CD4-positive, alpha-beta T cell treated with Interleukin-4 for 1 hour (primary cell): Measurements from ENCODE around the gene MAPK10.
"Not testable (repeated sequence)": the region's sequence is repeated elsewhere in the genome, so short reads cannot be mapped to it uniquely, and the experiment has no call there.

Source experiments
- DNase-seq, 2 donors: peaks; one replicate each; pipeline ENCODE4 v3.0.0-alpha.2; 2020 to 2022

MAPK10 gene

DNA sequence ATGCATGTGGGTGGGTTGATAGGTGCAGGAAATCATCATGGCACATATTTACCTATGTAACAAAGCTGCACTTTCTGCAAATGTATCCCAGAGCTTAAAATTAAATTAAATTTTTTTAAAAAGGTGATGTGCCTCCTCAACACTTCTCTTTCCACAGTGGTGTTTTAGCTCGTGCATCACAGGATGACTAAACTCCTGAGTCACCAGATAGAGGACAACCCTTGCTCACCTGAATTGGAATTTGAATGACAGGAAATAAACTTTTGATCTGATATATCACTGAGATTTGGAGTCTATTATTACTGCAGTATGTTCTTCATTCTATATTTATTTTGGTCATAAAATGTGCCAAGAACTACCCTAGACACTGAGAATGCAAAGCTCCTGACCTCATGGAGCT lies 185.3 kb downstream of the MAPK10 start:
- DNase-seq, result no peak

DNA sequence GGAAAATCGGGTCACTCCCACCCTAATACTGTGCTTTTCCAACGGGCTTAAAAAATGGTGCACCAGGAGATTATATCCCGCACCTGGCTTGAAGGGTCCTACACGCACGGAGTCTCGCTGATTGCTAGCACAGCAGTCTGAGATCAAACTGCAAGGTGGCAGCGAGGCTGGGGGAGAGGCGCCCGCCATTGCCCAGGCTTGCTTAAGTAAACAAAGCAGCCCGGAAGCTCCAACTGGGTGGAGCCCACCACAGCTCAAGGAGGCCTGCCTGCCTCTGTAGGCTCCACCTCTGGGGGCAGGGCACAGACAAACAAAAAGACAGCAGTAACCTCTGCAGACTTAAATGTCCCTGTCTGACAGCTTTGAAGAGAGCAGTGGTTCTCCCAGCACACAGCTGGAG lies 191.5 kb downstream of the MAPK10 start:
- not testable (repeated sequence) for DNase-seq

DNA sequence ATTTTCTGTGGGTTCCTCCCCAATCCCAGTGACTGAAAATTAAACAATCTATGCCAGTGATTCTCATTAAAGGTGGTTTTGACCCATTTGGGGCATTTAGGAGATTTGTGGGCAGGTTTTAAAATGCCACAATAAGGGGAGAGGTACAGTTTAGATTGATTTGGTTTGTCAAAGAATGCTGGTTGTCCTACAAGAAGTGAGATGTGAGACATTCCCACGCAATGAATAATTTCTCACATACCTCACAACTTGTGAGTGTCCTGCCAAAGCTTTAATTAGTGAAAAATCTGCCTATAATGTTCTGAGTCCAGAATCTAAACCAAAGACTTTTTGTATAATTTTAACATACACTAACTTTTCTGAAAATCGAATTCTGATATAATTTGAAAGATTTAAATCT lies 199.4 kb downstream of the MAPK10 start:
- no peak for DNase-seq

DNA sequence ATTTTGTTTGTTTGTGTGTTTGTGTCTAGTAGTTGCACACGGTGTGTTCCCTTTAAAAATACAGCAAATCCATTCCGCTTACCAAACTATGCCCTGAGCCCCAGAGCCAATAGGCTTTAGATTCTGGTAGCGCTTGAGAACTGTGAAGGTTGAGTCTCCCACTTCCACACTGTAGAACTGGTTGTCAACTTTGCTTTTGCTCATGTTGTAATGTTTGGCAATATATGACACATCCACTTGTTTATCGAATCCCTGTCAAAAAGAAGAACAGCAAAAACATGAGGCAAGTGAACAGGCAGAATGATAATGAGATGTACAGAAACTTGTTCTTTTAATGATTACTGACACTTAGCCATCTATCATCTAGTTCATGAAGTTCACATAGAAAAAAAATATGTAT lies 200.6 kb downstream of the MAPK10 start:
- DNase-seq, result no peak

DNA sequence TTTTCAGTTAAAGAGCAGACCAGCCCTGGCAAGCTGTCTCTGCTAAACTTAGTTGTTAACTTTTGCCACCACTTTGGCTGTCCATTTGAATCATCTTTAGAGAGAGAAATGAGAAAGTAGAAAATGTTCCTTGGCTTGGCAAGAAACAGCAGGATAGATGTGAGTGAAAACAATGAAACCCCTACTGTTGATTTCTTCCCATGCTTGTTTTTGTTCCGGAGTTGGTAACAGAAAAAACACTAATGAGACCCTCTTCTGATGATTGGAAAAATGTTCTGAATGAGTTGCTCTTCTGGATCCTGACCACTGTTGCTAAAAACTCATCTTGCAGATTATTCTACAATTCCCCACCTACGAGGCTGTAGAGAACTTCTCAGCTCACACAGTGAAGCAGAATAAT lies 203.3 kb downstream of the MAPK10 start:
- no peak for DNase-seq

DNA sequence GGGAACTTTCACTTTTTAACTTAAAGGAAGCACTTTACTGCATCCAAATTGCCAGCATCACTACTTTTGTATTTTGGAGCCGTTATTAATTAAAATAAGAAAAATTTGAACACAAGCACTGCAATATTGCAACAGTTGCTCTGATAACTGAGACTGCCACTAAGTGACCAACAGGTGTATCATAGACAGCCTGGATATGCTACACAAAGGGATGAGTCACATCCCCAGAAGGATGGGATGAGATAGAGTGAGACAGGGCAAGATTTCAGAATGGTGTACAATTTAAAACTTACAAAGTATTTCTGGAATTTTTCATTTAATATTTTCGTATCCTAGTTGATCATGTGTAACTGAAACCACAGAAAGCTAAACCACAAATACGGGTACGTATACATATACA lies 204.1 kb downstream of the MAPK10 start:
- DNase-seq, result no peak

- no peak for DNase-seq
Observed at GRCh38 chr4:86152454-86152853, 207.4 kb downstream of the MAPK10 start.

GRCh38 chr4:86151196-86151595 lies 208.7 kb downstream of the MAPK10 start:
- no peak for DNase-seq

GRCh38 chr4:86141161-86141560 lies 218.7 kb downstream of the MAPK10 start:
- no peak for DNase-seq

- no peak for DNase-seq
Observed at GRCh38 chr4:86132468-86132867, 227.4 kb downstream of the MAPK10 start.

- DNase-seq, result no peak
Observed at GRCh38 chr4:86131456-86131855, 228.4 kb downstream of the MAPK10 start.

DNA sequence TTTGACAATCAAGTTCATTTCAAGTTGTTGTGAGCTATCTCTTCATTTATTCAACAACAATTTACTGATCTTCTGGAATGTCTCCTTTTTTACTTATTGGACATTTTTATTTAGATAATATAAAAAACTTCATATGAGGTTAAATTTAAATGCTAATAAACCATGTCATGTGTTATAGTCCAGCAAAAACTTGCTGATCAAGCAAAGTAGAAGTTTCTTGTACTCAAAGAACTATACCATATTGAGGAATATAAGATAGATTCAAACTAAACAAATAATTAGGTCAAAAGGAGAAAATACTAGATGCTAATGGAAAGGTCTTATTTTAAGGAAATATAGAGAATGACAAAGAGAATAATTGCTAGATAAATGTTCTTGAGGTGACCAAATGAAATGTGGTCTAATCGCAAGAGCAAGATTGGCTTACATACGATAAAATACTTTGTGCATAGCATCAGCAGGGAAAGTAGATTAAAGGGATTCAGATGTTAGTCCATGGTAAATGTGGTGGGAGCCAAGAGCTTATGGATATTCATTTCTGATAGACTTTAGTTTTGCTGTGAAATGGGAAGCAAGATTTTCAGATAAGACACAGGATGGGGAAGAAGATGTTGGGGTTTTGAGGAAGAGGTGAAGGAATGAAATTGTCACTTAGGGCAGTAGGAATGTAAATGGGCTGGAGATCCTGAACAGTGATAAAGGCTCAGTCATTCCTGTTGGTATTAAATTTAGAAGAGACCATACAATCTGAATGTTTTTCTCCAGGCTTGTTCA lies 229.5 kb downstream of the MAPK10 start:
- no peak for DNase-seq

- no peak for DNase-seq
Observed at GRCh38 chr4:86129546-86129945, 230.3 kb downstream of the MAPK10 start.

DNA sequence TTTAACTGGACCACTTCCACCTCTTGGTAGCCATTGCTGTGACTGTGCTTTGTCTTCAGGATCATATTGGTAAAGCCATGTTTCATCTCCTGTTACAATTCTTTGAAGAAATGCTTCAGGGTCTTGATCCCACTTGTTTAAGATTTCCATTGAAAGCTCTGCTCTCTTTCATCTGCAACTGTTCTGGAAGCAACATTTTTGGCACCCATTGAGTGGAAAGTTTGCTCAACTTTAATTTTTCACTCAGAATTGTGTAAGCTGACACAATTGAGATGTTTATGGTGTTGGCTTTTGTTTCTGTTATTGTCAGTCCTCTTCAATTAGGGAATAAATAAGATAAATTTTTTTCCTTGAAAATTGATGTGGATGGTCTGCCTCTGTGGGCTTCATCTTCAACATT lies 237.4 kb downstream of the MAPK10 start:
- DNase-seq, result no peak

DNA sequence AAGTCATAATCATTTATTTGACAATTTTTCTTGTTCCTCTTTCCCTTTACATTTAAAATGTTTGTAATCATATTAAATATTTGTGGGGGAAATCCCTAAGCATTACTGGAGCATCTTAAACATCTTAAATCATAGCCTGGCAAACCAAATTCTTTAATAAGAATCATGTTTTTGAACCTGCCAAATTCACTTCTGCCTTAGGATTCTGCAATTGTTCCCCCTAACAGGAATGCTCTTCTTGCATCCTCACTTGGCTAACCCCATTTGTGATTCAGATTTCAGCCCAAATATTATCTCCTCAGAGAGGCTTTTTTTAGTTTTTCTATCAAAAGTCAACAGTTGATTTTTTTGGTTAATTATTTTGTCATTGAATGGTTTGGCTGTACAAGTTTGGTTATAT lies 241.1 kb downstream of the MAPK10 start:
- DNase-seq, result no peak

DNA sequence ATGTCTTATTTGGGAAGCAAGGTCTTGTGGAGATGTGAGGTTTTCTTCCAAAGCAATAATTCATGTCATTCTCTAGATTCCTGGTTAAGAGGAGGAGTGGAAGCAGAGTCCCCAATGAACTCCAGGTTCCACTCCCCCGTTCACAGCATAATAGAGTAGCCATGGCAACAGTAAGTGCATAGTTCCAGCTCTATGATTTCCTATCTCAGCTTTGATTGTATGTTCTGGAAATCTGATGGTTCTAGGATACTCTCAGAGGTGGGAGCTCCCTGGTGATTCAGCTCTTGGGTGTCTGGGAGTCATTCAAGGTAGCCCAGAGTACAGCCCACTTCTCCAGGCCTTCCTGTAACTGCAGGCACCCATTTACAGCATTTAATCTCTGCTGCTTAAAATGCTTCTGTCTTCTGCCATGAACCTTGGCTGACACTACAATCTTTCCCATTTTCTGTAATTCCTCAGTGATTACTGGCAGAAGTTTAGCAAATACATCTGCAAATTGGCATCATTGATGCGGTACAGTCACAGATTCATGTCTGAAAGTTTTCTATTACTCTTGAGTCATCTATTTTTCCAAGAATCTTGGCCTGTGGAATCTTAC lies 242.0 kb downstream of the MAPK10 start:
- no peak for DNase-seq

DNA sequence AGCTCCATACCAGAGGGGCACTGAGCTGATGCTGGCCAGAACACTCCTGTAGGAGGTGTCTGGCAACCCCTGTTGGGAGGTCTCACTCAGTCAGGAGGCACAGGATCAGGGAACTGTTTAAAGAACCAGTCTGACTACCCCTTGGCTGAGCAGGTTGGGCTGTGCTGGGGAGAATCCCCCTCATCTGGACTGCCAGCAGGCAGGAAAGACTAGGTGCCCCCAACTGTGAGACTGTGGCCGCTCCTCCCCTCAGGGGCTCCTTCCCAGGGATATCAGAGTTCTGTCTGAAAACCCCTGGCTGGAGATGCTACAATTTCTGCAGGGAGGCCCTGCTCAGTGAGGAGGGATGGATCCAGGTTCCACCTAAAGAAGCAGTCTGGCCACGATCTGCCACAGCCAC lies 245.3 kb downstream of the MAPK10 start:
- DNase-seq, result no peak

DNA sequence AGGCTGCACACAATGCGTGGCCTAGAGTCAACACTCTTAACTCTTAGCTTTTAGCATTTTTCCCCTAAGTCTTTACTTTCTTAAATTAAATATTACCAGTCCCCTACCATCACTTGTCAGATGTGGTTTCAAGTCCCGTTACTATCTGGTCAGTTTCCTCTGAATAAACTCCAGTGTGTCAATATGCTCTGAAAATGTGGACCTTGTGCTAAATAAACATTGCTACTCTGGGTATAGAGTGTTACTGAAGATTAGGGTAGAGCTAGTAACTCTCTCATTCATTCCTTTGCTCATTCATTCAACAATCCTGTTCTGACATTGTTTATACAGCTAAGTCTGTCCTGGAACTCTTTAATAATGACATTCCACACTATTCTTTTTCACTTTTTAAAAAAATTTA lies 251.0 kb downstream of the MAPK10 start:
- DNase-seq, result no peak

- no peak for DNase-seq
Observed at GRCh38 chr4:86108137-86108536, 251.7 kb downstream of the MAPK10 start.

DNA sequence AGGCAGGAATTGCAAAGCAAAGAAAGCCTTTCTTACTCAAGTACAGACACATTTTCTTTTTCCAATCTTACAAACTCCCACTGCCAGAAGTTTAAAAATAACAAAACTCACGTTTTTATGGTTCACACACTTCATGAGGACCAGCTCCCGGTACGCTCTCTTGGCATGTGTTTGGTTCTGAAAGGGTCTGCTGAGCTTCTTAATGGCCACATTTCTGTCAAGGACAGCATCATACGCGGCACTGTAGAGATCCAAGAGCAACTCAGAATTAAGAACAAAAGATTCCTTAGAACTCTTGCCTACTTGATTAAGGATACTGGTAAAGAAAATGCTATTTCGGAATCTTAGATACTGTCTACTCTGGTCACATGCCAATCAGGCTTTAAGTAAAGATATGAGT lies 252.7 kb downstream of the MAPK10 start:
- no peak for DNase-seq

GRCh38 chr4:86106475-86106874 lies 253.4 kb downstream of the MAPK10 start:
- DNase-seq, result no peak

- DNase-seq, result no peak
Observed at GRCh38 chr4:86101841-86102240, 258.0 kb downstream of the MAPK10 start.

DNA sequence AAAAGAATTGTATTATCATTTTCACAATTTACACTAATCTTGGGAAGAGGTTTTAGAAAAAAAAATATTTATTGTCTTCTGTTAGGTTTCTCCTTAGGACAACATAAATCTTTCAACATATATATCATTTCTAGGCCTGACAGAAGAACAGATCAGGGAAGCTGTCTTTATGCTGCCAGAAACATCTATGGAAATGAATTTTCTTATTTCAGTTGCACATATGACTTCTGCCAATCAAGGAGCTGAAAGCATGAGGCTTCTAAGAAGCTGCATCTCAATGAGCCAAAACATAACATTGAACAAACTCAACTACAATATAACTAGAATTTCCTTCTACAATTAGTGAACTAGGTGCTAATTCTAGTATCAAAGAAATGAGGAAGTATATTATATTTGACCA lies 258.4 kb downstream of the MAPK10 start:
- no peak for DNase-seq

DNA sequence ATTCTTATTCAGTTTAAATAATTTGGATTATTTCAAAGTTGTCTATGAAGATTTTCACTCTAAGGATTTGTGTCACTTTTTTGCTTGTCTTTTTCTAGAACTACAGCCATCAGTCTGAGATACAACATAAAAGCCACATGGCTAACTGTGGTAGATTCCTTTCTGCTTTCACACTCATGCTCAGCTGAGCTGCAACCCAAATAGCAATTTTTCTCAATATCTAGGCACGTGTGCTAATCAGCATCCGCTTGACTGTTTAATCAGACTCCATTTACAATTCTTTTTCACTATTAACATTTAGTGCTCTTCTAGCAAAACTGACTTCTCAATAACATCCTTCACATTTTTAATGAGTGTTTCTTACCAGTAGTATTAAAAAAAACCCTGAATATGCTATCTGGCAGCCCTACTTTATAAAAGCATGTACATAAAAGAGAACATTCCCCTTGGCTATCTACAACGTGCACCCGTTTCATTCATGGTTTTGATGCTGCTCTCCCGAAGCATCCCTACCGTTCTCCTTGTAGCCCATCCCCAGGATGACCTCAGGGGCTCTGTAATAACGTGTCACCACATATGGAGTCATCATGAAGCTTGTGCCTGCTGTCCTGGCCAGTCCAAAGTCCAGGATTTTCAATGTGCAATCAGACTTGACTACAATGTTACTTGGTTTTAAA lies 259.2 kb downstream of the MAPK10 start:
- DNase-seq, result no peak
